Activated T-helper 2 cell treated with anti-CD3 and anti-CD28 coated beads, Interferon-gamma antibody, Interleukin-2, Interleukin-4, amounts not matched to agents 10 μg/mL and 5 μg/mL and 100 μg/mL, durations not matched to agents 14 hours and 24 hours and 36 hours (primary cell): ENCODE results near the gene BLMH. TPM values are rescaled to one million over a fixed set of nuclear protein-coding genes. Genes with fewer than 3 reads are reported as not detected.

ENCODE experiments used
- DNase-seq: peaks from one replicate; pipeline ENCODE4 v3.0.0; 2021; ENCODE audit warnings: low spot score
- H3K27ac Mint-ChIP-seq: one replicate; pipeline ENCODE4 v1.8.0; 2021; ENCODE audit warnings: mixed read lengths
- H3K27me3 Mint-ChIP-seq: one replicate; pipeline ENCODE4 v1.8.0; 2021; ENCODE audit warnings: low read depth, mixed read lengths
- H3K36me3 Mint-ChIP-seq: one replicate; pipeline ENCODE4 v1.8.0; 2021; ENCODE audit warnings: low read depth, mixed read lengths
- H3K4me1 Mint-ChIP-seq: one replicate; pipeline ENCODE4 v1.8.0; 2021; ENCODE audit warnings: low read depth, mixed read lengths
- H3K4me3 Mint-ChIP-seq: one replicate; pipeline ENCODE4 v1.8.0; 2021; ENCODE audit warnings: low read depth, mild to moderate bottlenecking, moderate library complexity, mixed read lengths
- H3K9me3 Mint-ChIP-seq: one replicate; pipeline ENCODE4 v1.8.0; 2021; ENCODE audit warnings: mixed read lengths
- intact Hi-C: fragments of 100-400 bp; cut with micrococcal nuclease; formaldehyde crosslinking; loops from one replicate; pipeline ENCODE4 v1.15.1; 2023
- total RNA-seq: library from RNA; stranded (reverse); gene quantifications from 2 replicates; pipeline ENCODE4 v1.2.3, GENCODE V29; 2022

The BLMH gene
- total RNA-seq, 1 donor from 2014 or later, result 72.2 TPM

DNA sequence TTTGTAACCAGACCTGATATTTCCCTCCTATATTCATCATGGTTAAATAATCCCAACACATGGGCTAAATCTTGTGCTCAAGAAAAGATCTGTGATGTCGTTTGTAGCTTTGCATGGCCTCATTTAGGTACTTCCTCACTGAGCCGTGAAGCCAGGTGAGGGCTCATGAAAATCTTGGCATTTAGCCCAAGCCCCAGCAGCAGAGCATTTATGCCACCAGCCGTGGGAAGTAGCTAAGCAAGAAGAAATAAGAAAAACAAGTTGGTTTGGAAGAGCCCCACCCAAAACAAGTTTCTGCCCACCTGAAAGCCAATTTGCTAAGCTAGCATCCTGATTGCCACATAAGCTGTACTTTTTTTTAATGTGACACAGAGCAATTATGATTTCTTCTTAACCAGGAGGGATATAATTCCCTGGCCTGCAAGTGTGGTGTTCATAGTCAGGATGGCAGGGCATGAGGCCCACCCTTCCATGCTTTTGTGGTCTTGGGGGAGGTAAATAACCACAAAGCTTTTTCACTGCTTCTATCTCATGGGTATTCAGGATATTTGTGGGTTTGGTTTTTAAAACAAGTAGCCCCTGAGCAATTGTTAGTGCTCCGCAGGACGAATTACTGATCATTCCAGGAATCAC is 31.6 kb upstream of the BLMH start:
- Mint-ChIP-seq H3K36me3 (no peaks in the 10 kb centered on the region), H3K9me3 (no peaks in the 10 kb centered on the region), H3K4me3 (no peak overlapping the region), H3K27ac (no peak overlapping the region), H3K4me1 (peaks cover 13% of the 10 kb centered on the region), H3K27me3 (peaks cover 11% of the 10 kb centered on the region)
- intact Hi-C loops, result no loop called here
- DNase-seq, result no peak

DNA sequence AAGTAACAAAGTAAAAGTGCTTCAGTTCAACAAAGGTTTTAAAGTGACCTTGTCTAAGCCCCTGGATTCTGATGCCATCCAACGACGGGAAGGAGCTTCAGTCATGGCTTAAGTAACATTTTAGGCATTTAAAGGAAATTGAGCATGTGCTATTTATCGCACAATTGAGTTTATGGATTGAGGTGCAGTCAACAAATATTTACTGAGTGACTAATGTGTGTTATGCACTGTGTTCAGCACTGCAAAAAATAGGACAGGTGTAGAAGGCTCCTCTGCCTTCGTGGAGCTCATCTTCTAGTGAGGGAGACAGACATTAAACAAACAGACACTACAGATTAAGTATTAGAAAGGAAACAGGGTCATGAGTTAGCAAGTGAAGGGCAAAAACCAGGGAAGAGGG is 29.6 kb upstream of the BLMH start:
- Mint-ChIP-seq H3K36me3 (no peaks in the 10 kb centered on the region), H3K27ac (no peak overlapping the region), H3K4me3 (no peak overlapping the region), H3K9me3 (no peaks in the 10 kb centered on the region), H3K27me3 (peaks cover 12% of the 10 kb centered on the region), H3K4me1 (peaks cover 13% of the 10 kb centered on the region)
- DNase-seq, result no peak
- intact Hi-C loops, result no loop called here

DNA sequence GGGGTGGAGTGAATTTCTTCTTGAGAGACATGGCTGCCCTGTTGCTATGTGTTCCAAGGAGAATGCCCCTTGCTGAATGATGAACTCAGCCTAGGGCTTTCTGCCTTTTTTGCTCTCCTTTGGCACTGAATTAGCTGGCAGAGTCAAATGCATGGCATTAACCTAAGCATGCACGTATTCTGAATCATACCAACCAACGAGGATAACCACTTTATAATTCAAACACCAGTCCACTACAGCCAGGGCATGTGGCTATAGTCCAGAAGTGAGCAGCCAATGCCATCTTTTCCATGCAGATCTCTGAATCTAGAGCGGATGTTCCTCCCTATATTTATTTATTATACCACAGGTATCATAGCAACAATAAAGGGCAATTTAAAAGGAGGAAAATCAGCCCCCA is 26.4 kb upstream of the BLMH start:
- Mint-ChIP-seq H3K4me1 (peaks cover under 1% of the 10 kb centered on the region), H3K27ac (no peak overlapping the region), H3K36me3 (no peaks in the 10 kb centered on the region), H3K4me3 (no peak overlapping the region), H3K9me3 (no peaks in the 10 kb centered on the region), H3K27me3 (peaks cover 3% of the 10 kb centered on the region)
- intact Hi-C loops, result no loop called here
- DNase-seq, result no peak

DNA sequence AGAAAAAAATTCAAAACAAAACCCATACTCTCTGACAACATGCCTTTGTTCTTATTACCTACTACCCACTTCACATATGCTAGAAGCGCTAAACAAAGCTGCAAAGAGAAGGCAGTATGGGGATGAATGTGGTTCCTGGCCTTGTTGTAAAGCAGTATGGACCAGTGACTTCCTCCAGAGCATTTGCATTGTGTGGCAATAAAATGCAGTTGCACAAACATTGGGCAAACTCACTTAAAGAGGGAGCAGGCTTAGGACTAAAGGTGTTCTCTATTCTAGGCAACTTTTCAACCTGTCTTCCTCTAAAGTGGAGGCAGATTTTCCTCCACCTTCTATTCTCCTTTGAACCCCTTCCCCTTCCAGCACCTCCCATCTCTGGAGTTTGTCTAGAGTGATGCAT is 25.0 kb upstream of the BLMH start:
- intact Hi-C loops, result no loop called here
- H3K27me3 Mint-ChIP-seq, result peaks cover 13% of the 10 kb centered on the region
- H3K9me3 Mint-ChIP-seq, result no peaks in the 10 kb centered on the region
- no peak for DNase-seq
- no peaks in the 10 kb centered on the region for H3K36me3 Mint-ChIP-seq
- H3K27ac Mint-ChIP-seq, result no peak overlapping the region
- no peak overlapping the region for H3K4me3 Mint-ChIP-seq
- H3K4me1 Mint-ChIP-seq, result no peaks in the 10 kb centered on the region

DNA sequence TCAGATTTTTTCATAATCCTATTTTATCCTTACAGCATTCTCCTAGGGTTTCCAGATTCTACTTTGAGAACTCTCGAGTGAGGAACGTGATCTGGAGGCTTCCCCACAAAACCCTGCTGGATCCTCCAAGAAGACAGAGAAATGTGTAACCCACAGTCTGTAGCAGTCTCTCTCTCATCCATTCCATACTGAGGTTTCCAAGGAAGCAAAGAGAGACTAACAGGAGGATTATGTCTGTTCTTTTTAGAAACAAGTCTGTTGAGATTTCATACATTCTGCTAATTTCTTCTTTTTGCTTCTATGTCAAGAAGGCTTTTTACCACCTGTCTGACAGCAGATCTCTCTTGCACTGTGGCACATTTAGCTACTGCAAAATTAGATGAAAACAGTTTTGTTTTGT is 23.4 kb upstream of the BLMH start:
- Mint-ChIP-seq H3K27me3 (peaks cover 13% of the 10 kb centered on the region), H3K27ac (no peak overlapping the region), H3K4me3 (no peak overlapping the region), H3K4me1 (no peaks in the 10 kb centered on the region), H3K9me3 (no peaks in the 10 kb centered on the region), H3K36me3 (no peaks in the 10 kb centered on the region)
- DNase-seq, result no peak
- intact Hi-C loops, result no loop called here

DNA sequence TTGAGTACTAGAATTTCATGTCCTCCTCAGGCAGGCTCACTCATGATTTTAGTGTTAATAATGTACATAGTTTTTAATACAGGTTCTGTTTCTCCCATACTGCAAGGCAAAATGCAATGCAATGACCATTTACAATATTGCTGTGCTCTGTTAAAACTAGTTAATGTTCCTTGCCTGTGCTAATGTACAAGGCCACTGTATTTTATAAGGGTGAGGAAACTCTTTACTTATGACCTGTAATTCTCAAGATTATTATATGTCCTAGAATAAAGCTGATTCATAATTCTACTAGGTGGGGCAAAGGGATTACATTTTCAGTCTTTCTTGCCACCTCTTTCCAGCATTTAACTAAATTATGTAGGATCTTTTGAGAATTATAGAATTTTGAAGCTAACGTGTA is 22.7 kb upstream of the BLMH start:
- no peaks in the 10 kb centered on the region for H3K4me1 Mint-ChIP-seq
- intact Hi-C loops, result no loop called here
- no peak overlapping the region for H3K4me3 Mint-ChIP-seq
- no peak for DNase-seq
- no peak overlapping the region for H3K27ac Mint-ChIP-seq
- H3K36me3 Mint-ChIP-seq, result no peaks in the 10 kb centered on the region
- H3K9me3 Mint-ChIP-seq, result no peaks in the 10 kb centered on the region
- peaks cover 13% of the 10 kb centered on the region for H3K27me3 Mint-ChIP-seq

DNA sequence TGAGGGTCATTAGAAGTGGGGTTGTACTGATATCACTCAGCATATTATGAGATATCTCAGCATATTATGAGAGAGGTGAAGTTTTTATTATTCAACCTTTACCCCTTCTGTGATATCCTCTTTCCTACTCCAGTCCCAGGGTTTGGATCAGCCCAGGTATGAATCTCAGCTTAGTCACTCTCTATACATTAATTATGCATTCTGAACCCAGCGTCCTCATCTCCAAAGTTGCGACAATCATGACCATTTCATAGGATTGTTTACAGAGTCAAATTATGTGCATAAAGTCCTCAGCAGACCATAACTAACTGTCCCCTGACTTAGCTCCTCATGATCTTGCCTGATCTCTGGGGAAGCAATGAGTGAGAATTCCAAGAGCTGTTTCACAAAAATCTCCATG is 20.5 kb upstream of the BLMH start:
- no peaks in the 10 kb centered on the region for H3K9me3 Mint-ChIP-seq
- peaks cover 16% of the 10 kb centered on the region for H3K27me3 Mint-ChIP-seq
- H3K27ac Mint-ChIP-seq, result no peak overlapping the region
- H3K4me1 Mint-ChIP-seq, result no peaks in the 10 kb centered on the region
- no peaks in the 10 kb centered on the region for H3K36me3 Mint-ChIP-seq
- no peak overlapping the region for H3K4me3 Mint-ChIP-seq
- DNase-seq, result no peak
- intact Hi-C loops, result no loop called here

DNA sequence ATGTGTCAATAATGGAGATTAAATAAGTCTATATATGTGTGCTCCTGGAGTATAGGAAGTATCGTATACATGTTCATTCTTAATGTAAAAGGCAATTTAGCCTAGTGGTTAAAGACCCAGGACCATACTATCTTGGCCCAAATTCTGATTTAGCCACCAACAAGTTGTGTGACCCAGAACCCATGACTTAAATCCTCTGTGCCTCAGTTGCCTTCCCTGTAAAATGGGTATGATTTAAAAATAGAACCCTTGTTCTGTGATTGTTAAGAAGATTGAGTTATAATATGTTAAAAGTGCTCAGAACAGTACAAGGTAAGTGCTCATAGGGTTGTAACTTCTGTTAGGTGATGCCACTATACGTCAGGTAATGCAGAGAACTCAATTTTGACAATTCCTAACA is 18.8 kb upstream of the BLMH start:
- Mint-ChIP-seq H3K27me3 (peaks cover 17% of the 10 kb centered on the region), H3K4me3 (no peak overlapping the region), H3K36me3 (no peaks in the 10 kb centered on the region), H3K27ac (no peak overlapping the region), H3K4me1 (no peaks in the 10 kb centered on the region), H3K9me3 (no peaks in the 10 kb centered on the region)
- no peak for DNase-seq
- intact Hi-C loops, result no loop called here

DNA sequence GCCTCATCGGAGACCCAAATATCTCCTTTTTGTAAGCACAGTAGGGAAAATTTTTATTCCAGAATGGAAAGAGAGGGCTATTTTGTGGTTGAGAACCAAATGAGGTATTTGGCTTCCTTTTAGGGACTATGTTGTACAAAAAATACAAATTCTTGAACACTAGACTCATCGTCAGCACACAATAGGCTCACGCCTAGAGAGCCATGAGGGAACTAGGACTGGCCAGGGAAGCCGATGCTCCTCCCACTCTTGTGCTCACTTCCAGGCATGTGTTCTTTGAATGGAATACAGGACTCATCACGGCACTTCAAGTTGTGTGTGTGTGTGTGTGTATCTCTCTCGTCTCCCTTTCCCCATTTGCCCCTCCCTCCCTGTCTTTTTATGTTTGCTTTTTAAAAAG is 17.8 kb upstream of the BLMH start:
- DNase-seq, result no peak
- H3K4me1 Mint-ChIP-seq, result no peaks in the 10 kb centered on the region
- H3K9me3 Mint-ChIP-seq, result no peaks in the 10 kb centered on the region
- H3K27ac Mint-ChIP-seq, result no peak overlapping the region
- H3K4me3 Mint-ChIP-seq, result no peak overlapping the region
- peaks cover 17% of the 10 kb centered on the region for H3K27me3 Mint-ChIP-seq
- H3K36me3 Mint-ChIP-seq, result no peaks in the 10 kb centered on the region
- intact Hi-C loops, result no loop called here

DNA sequence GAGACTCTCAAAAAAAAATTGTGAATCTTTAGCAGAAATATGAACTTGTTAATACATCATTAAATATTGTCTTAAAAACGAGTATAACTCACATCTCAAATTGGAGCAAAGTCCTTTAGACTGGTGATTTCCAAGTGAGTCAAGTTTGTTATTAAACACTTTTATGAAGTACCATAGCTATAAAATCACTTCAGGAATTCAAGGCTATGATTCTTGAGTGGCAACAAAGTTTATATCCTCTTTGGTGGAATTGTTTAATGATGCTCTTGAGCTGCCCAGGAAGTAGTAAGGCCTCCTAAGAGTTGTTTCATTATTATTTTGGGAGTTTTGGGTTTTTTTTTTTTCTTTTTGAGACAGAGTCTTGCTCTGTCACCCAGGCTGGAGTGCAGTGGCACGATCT is 16.7 kb upstream of the BLMH start:
- H3K9me3 Mint-ChIP-seq, result no peaks in the 10 kb centered on the region
- no peak overlapping the region for H3K27ac Mint-ChIP-seq
- peaks cover 17% of the 10 kb centered on the region for H3K27me3 Mint-ChIP-seq
- H3K4me3 Mint-ChIP-seq, result no peak overlapping the region
- no peaks in the 10 kb centered on the region for H3K4me1 Mint-ChIP-seq
- intact Hi-C loops, result no loop called here
- H3K36me3 Mint-ChIP-seq, result no peaks in the 10 kb centered on the region
- DNase-seq, result no peak

DNA sequence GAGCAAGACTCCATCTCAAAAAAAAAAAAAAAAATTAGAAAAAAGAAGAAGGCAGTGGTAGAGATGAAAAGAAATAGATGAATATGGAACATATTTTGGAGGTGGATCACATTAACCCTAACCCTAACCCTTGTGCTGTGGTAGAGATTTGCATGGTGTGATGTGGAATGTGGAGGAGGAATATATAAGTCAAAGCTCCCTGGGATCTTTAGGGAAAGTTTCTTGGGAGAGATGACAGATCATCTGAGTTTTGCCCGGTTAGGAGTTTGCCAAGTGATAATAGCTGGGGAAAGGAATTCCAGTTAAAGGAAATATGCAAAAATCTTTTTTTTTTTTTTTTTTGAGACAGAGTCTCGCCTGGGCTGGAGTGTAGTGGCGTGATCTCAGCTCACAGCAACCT is 13.0 kb upstream of the BLMH start:
- no peak for DNase-seq
- Mint-ChIP-seq H3K27ac (no peak overlapping the region), H3K9me3 (no peaks in the 10 kb centered on the region), H3K27me3 (peaks cover 7% of the 10 kb centered on the region), H3K4me3 (no peak overlapping the region), H3K36me3 (no peaks in the 10 kb centered on the region), H3K4me1 (peaks cover 3% of the 10 kb centered on the region)
- intact Hi-C loops, result no loop called here

DNA sequence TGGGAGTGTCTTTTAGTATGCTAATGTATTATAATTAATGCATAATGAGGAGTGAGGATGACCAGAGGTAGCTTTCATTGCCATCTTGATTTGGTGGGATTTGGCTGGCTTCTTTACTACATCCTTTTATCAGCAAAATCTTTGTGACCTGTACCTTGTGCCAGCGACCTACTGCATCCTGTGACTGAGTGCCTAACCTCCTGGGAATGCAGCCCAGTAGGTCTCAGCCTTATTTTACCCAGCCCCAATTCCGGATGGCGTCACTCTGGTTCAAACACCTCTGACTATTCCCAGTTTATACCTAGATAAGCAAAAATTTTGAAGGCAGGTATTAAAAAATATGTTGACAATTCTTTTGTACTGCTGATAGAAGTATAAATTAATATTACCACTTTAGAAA is 10.5 kb upstream of the BLMH start:
- no peak for DNase-seq
- Mint-ChIP-seq H3K9me3 (no peaks in the 10 kb centered on the region), H3K27me3 (peaks cover 4% of the 10 kb centered on the region), H3K36me3 (no peaks in the 10 kb centered on the region), H3K27ac (no peak overlapping the region), H3K4me1 (peaks cover 3% of the 10 kb centered on the region), H3K4me3 (no peak overlapping the region)
- intact Hi-C loops, result no loop called here

DNA sequence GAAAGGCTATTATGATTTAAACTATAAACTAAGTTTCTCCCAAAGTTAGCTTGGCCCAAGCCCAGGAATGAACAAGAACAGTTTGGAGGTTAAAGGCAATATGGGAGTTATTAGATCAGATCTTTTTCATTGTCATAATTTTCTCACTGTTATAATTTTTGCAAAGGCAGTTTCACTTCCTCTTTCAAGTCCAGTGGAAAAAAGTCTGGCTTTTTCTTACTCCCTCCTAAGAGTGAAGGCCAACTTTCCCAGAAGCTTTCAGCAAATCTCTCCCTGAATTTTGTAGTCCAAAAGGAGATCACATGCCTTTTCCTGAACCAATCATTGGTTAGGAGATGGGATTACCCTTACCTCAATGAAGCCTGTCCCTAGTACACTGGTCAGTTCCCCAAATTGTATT is 9.1 kb upstream of the BLMH start:
- Mint-ChIP-seq H3K4me3 (no peak overlapping the region), H3K36me3 (no peaks in the 10 kb centered on the region), H3K27ac (no peak overlapping the region), H3K27me3 (peaks cover 1% of the 10 kb centered on the region), H3K9me3 (no peaks in the 10 kb centered on the region), H3K4me1 (peaks cover 3% of the 10 kb centered on the region)
- no peak for DNase-seq
- intact Hi-C loops, result no loop called here

DNA sequence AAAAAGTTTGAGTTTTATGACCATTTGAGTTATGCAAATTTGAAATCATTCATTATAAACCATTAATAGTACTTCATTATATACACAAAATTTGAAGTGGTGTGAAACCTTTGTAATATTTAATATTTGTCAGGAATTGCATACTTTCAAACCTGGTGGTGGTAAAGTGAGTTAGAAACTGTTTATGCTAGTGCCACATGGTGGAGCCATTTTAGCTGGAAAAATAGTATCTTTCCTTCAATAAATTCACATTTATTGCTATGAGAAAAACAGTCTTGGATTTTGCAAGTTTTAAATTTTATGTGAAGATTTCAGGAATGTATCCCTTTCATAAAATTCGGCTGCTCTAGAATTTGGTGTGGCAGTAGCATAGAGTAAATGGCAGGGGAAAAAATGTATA is 7.3 kb upstream of the BLMH start:
- peaks cover 3% of the 10 kb centered on the region for H3K4me1 Mint-ChIP-seq
- H3K36me3 Mint-ChIP-seq, result no peaks in the 10 kb centered on the region
- H3K27ac Mint-ChIP-seq, result no peak overlapping the region
- H3K9me3 Mint-ChIP-seq, result no peaks in the 10 kb centered on the region
- H3K4me3 Mint-ChIP-seq, result no peak overlapping the region
- no peaks in the 10 kb centered on the region for H3K27me3 Mint-ChIP-seq
- DNase-seq, result no peak
- intact Hi-C loops, result no loop called here
